Measurements from ENCODE around the gene CDH7.
A peak's percentile ranks its signal among the peaks of the same experiment; 100 is the strongest.

CDH7 gene

GRCh38 chr18:65750389-65751154, at the start of gene CDH7:
CDH7 (plus strand) TSS chr18:65751012; CDS start chr18:65762843, 11,831 bp downstream.
- Histone ChIP-seq H3K36me3 (ENCODE audit: control insufficient read depth in 1 of 2, insufficient read depth in 2 of 2, low read length in 2 of 2) (no peaks in the 10 kb centered on the region), H3K9me3 (ENCODE audit: control insufficient read depth in 1 of 2, low read length in 2 of 2) (no peaks in the 10 kb centered on the region), H3K4me1 (ENCODE audit: control insufficient read depth in 1 of 2, insufficient read depth in 2 of 2, low read length in 2 of 2) (peaks cover 0 to 11% of the 10 kb centered on the region in 2 donors), H3K4me3 (ENCODE audit: low read depth in 1 of 2, low read length in 2 of 2) (peak within 1 kb of the TSS in 1 of 2 donors; percentile 73), H3K27me3 (ENCODE audit: low read depth, low read length) (no peaks in the 10 kb centered on the region), H3K27ac (ENCODE audit: low read length) (no peak within 1 kb of the TSS)

- H3K4me3 ChIP-seq (ENCODE audit: low read depth in 1 of 2, low read length in 2 of 2), result no peak overlapping the region
- H3K27ac ChIP-seq (ENCODE audit: low read length), result no peak overlapping the region
- H3K9me3 ChIP-seq (ENCODE audit: control insufficient read depth in 1 of 2, low read length in 2 of 2), result peaks cover 0 to 4% of the 10 kb centered on the region in 2 donors
- H3K4me1 ChIP-seq (ENCODE audit: control insufficient read depth in 1 of 2, insufficient read depth in 2 of 2, low read length in 2 of 2), result no peaks in the 10 kb centered on the region
- H3K27me3 ChIP-seq (ENCODE audit: low read depth, low read length), result no peaks in the 10 kb centered on the region
- no peaks in the 10 kb centered on the region for H3K36me3 ChIP-seq (ENCODE audit: control insufficient read depth in 1 of 2, insufficient read depth in 2 of 2, low read length in 2 of 2)
Measured at GRCh38 chr18:65704046-65704445, 46.8 kb upstream of the CDH7 start.

- no peak overlapping the region for H3K27ac ChIP-seq (ENCODE audit: low read length)
- no peaks in the 10 kb centered on the region for H3K27me3 ChIP-seq (ENCODE audit: low read depth, low read length)
- no peaks in the 10 kb centered on the region for H3K36me3 ChIP-seq (ENCODE audit: control insufficient read depth in 1 of 2, insufficient read depth in 2 of 2, low read length in 2 of 2)
- peaks cover 0 to 4% of the 10 kb centered on the region in 2 donors for H3K9me3 ChIP-seq (ENCODE audit: control insufficient read depth in 1 of 2, low read length in 2 of 2)
- H3K4me1 ChIP-seq (ENCODE audit: control insufficient read depth in 1 of 2, insufficient read depth in 2 of 2, low read length in 2 of 2), result no peaks in the 10 kb centered on the region
- H3K4me3 ChIP-seq (ENCODE audit: low read depth in 1 of 2, low read length in 2 of 2), result no peak overlapping the region
Measured at GRCh38 chr18:65706646-65707045, 44.2 kb upstream of the CDH7 start.

- H3K27ac ChIP-seq (ENCODE audit: low read length), result no peak overlapping the region
- no peaks in the 10 kb centered on the region for H3K36me3 ChIP-seq (ENCODE audit: control insufficient read depth in 1 of 2, insufficient read depth in 2 of 2, low read length in 2 of 2)
- H3K27me3 ChIP-seq (ENCODE audit: low read depth, low read length), result no peaks in the 10 kb centered on the region
- H3K4me1 ChIP-seq (ENCODE audit: control insufficient read depth in 1 of 2, insufficient read depth in 2 of 2, low read length in 2 of 2), result no peaks in the 10 kb centered on the region
- peaks cover 0 to 2% of the 10 kb centered on the region in 2 donors for H3K9me3 ChIP-seq (ENCODE audit: control insufficient read depth in 1 of 2, low read length in 2 of 2)
- H3K4me3 ChIP-seq (ENCODE audit: low read depth in 1 of 2, low read length in 2 of 2), result no peak overlapping the region
Measured at GRCh38 chr18:65711493-65711892, 39.3 kb upstream of the CDH7 start.

- Histone ChIP-seq H3K27ac (ENCODE audit: low read length) (no peak overlapping the region), H3K4me1 (ENCODE audit: control insufficient read depth in 1 of 2, insufficient read depth in 2 of 2, low read length in 2 of 2) (no peaks in the 10 kb centered on the region), H3K27me3 (ENCODE audit: low read depth, low read length) (no peaks in the 10 kb centered on the region), H3K4me3 (ENCODE audit: low read depth in 1 of 2, low read length in 2 of 2) (no peak overlapping the region), H3K36me3 (ENCODE audit: control insufficient read depth in 1 of 2, insufficient read depth in 2 of 2, low read length in 2 of 2) (no peaks in the 10 kb centered on the region), H3K9me3 (ENCODE audit: control insufficient read depth in 1 of 2, low read length in 2 of 2) (no peaks in the 10 kb centered on the region)
Measured at GRCh38 chr18:65721619-65722018, 29.2 kb upstream of the CDH7 start.

GRCh38 chr18:65725251-65726050, 25.4 kb upstream of the CDH7 start:
- no peaks in the 10 kb centered on the region for H3K27me3 ChIP-seq (ENCODE audit: low read depth, low read length)
- no peaks in the 10 kb centered on the region for H3K36me3 ChIP-seq (ENCODE audit: control insufficient read depth in 1 of 2, insufficient read depth in 2 of 2, low read length in 2 of 2)
- H3K27ac ChIP-seq (ENCODE audit: low read length), result no peak overlapping the region
- no peaks in the 10 kb centered on the region for H3K9me3 ChIP-seq (ENCODE audit: control insufficient read depth in 1 of 2, low read length in 2 of 2)
- H3K4me3 ChIP-seq (ENCODE audit: low read depth in 1 of 2, low read length in 2 of 2), result no peak overlapping the region
- H3K4me1 ChIP-seq (ENCODE audit: control insufficient read depth in 1 of 2, insufficient read depth in 2 of 2, low read length in 2 of 2), result no peaks in the 10 kb centered on the region

- Histone ChIP-seq H3K27me3 (ENCODE audit: low read depth, low read length) (no peaks in the 10 kb centered on the region), H3K36me3 (ENCODE audit: control insufficient read depth in 1 of 2, insufficient read depth in 2 of 2, low read length in 2 of 2) (no peaks in the 10 kb centered on the region), H3K9me3 (ENCODE audit: control insufficient read depth in 1 of 2, low read length in 2 of 2) (no peaks in the 10 kb centered on the region), H3K4me1 (ENCODE audit: control insufficient read depth in 1 of 2, insufficient read depth in 2 of 2, low read length in 2 of 2) (no peaks in the 10 kb centered on the region), H3K27ac (ENCODE audit: low read length) (no peak overlapping the region), H3K4me3 (ENCODE audit: low read depth in 1 of 2, low read length in 2 of 2) (no peak overlapping the region)
Measured at GRCh38 chr18:65735155-65735554, 15.7 kb upstream of the CDH7 start.

GRCh38 chr18:65737471-65737955, 13.3 kb upstream of the CDH7 start:
- Histone ChIP-seq H3K4me3 (ENCODE audit: low read depth in 1 of 2, low read length in 2 of 2) (no peak overlapping the region), H3K9me3 (ENCODE audit: control insufficient read depth in 1 of 2, low read length in 2 of 2) (no peaks in the 10 kb centered on the region), H3K4me1 (ENCODE audit: control insufficient read depth in 1 of 2, insufficient read depth in 2 of 2, low read length in 2 of 2) (no peaks in the 10 kb centered on the region), H3K27ac (ENCODE audit: low read length) (no peak overlapping the region), H3K27me3 (ENCODE audit: low read depth, low read length) (no peaks in the 10 kb centered on the region), H3K36me3 (ENCODE audit: control insufficient read depth in 1 of 2, insufficient read depth in 2 of 2, low read length in 2 of 2) (no peaks in the 10 kb centered on the region)

GRCh38 chr18:65746936-65747335, 3.9 kb upstream of the CDH7 start:
- H3K4me3 ChIP-seq (ENCODE audit: low read depth in 1 of 2, low read length in 2 of 2), result no peak overlapping the region

GRCh38 chr18:65748321-65748720, 2.5 kb upstream of the CDH7 start:
- Histone ChIP-seq H3K27ac (ENCODE audit: low read length) (no peak overlapping the region), H3K9me3 (ENCODE audit: control insufficient read depth in 1 of 2, low read length in 2 of 2) (no peaks in the 10 kb centered on the region)

More at GRCh38 chr18:65746936-65747335, 3.9 kb upstream of the CDH7 start:
- Histone ChIP-seq H3K27ac (ENCODE audit: low read length) (no peak overlapping the region), H3K27me3 (ENCODE audit: low read depth, low read length) (no peaks in the 10 kb centered on the region), H3K4me1 (ENCODE audit: control insufficient read depth in 1 of 2, insufficient read depth in 2 of 2, low read length in 2 of 2) (peaks cover 0 to 11% of the 10 kb centered on the region in 2 donors), H3K9me3 (ENCODE audit: control insufficient read depth in 1 of 2, low read length in 2 of 2) (no peaks in the 10 kb centered on the region), H3K36me3 (ENCODE audit: control insufficient read depth in 1 of 2, insufficient read depth in 2 of 2, low read length in 2 of 2) (no peaks in the 10 kb centered on the region)

GRCh38 chr18:65749841-65750240, 971 bp upstream of the CDH7 start:
- no peaks in the 10 kb centered on the region for H3K9me3 ChIP-seq (ENCODE audit: control insufficient read depth in 1 of 2, low read length in 2 of 2)
- no peaks in the 10 kb centered on the region for H3K27me3 ChIP-seq (ENCODE audit: low read depth, low read length)
- H3K4me1 ChIP-seq (ENCODE audit: control insufficient read depth in 1 of 2, insufficient read depth in 2 of 2, low read length in 2 of 2), result peaks cover 0 to 11% of the 10 kb centered on the region in 2 donors
- H3K36me3 ChIP-seq (ENCODE audit: control insufficient read depth in 1 of 2, insufficient read depth in 2 of 2, low read length in 2 of 2), result no peaks in the 10 kb centered on the region
- no peak overlapping the region for H3K27ac ChIP-seq (ENCODE audit: low read length)
- H3K4me3 ChIP-seq (ENCODE audit: low read depth in 1 of 2, low read length in 2 of 2), result peak overlapping the region in 1 of 2 donors; percentile 73

More at GRCh38 chr18:65748321-65748720, 2.5 kb upstream of the CDH7 start:
- Histone ChIP-seq H3K27me3 (ENCODE audit: low read depth, low read length) (no peaks in the 10 kb centered on the region), H3K36me3 (ENCODE audit: control insufficient read depth in 1 of 2, insufficient read depth in 2 of 2, low read length in 2 of 2) (no peaks in the 10 kb centered on the region), H3K4me3 (ENCODE audit: low read depth in 1 of 2, low read length in 2 of 2) (no peak overlapping the region), H3K4me1 (ENCODE audit: control insufficient read depth in 1 of 2, insufficient read depth in 2 of 2, low read length in 2 of 2) (peaks cover 0 to 11% of the 10 kb centered on the region in 2 donors)

Measured in muscle layer of duodenum (tissue), 2 donors.